IPS-18c (cell line): Measurements from ENCODE around the gene DLGAP1.
"Not testable (repeated sequence)": the region's sequence is repeated elsewhere in the genome, so short reads cannot be mapped to it uniquely, and the experiment has no call there.

ENCODE experiments used
- H3K4me3 ChIP-seq: 2 replicates; pipeline ENCODE4 v1.7.0; 2013; ENCODE audit warnings: low read depth, mild to moderate bottlenecking, low read length, moderate library complexity; ENCODE audit not compliant: insufficient read depth
- H3K9me3 ChIP-seq: one replicate; pipeline ENCODE4 v1.6.1; 2013; ENCODE audit warnings: mild to moderate bottlenecking, low read length, moderate library complexity; ENCODE audit not compliant: control insufficient read depth, insufficient read depth

The DLGAP1 gene

GRCh38 chr18:4022749-4023148, 432.4 kb downstream of the DLGAP1 start:
- not testable (repeated sequence) for H3K9me3 ChIP-seq, H3K4me3 ChIP-seq

GRCh38 chr18:4020026-4020425, 435.1 kb downstream of the DLGAP1 start:
- Histone ChIP-seq H3K9me3 (no peaks in the 10 kb centered on the region), H3K4me3 (no peak overlapping the region)

- Histone ChIP-seq H3K9me3 (no peaks in the 10 kb centered on the region), H3K4me3 (no peak overlapping the region)
These were observed 437.6 kb downstream of the DLGAP1 start for GRCh38 chr18:4017480-4017879.

GRCh38 chr18:4016391-4017049, 438.6 kb downstream of the DLGAP1 start:
- Histone ChIP-seq H3K9me3 (no peaks in the 10 kb centered on the region), H3K4me3 (no peak overlapping the region)

GRCh38 chr18:4007846-4008245, 447.3 kb downstream of the DLGAP1 start:
- H3K4me3 ChIP-seq, result no peak overlapping the region
- no peaks in the 10 kb centered on the region for H3K9me3 ChIP-seq

GRCh38 chr18:4004183-4004829, 450.8 kb downstream of the DLGAP1 start:
- no peak overlapping the region for H3K4me3 ChIP-seq
- H3K9me3 ChIP-seq, result no peaks in the 10 kb centered on the region

- no peaks in the 10 kb centered on the region for H3K9me3 ChIP-seq
- no peak overlapping the region for H3K4me3 ChIP-seq
These were observed 456.3 kb downstream of the DLGAP1 start for GRCh38 chr18:3998698-3999333.

- H3K4me3 ChIP-seq, result no peak overlapping the region
- H3K9me3 ChIP-seq, result no peaks in the 10 kb centered on the region
These were observed 459.5 kb downstream of the DLGAP1 start for GRCh38 chr18:3995476-3996102.

- H3K9me3 ChIP-seq, result no peaks in the 10 kb centered on the region
- H3K4me3 ChIP-seq, result no peak overlapping the region
These were observed 461.0 kb downstream of the DLGAP1 start for GRCh38 chr18:3993941-3994687.

- Histone ChIP-seq H3K9me3 (no peaks in the 10 kb centered on the region), H3K4me3 (no peak overlapping the region)
These were observed 469.4 kb downstream of the DLGAP1 start for GRCh38 chr18:3985664-3986063.

GRCh38 chr18:3985020-3985419, 470.1 kb downstream of the DLGAP1 start:
- H3K4me3 ChIP-seq, result no peak overlapping the region

GRCh38 chr18:3984163-3984757, 470.8 kb downstream of the DLGAP1 start:
- no peak overlapping the region for H3K4me3 ChIP-seq
- no peaks in the 10 kb centered on the region for H3K9me3 ChIP-seq

More at GRCh38 chr18:3985020-3985419, 470.1 kb downstream of the DLGAP1 start:
- H3K9me3 ChIP-seq, result no peaks in the 10 kb centered on the region

- no peaks in the 10 kb centered on the region for H3K9me3 ChIP-seq
- no peak overlapping the region for H3K4me3 ChIP-seq
These were observed 471.6 kb downstream of the DLGAP1 start for GRCh38 chr18:3983351-3983969.

- Histone ChIP-seq H3K4me3 (no peak overlapping the region), H3K9me3 (no peaks in the 10 kb centered on the region)
These were observed 472.6 kb downstream of the DLGAP1 start for GRCh38 chr18:3982541-3982940.

- no peaks in the 10 kb centered on the region for H3K9me3 ChIP-seq
- H3K4me3 ChIP-seq, result no peak overlapping the region
These were observed 476.1 kb downstream of the DLGAP1 start for GRCh38 chr18:3979024-3979423.

GRCh38 chr18:3973191-3973850, 481.8 kb downstream of the DLGAP1 start:
- H3K9me3 ChIP-seq, result no peaks in the 10 kb centered on the region
- H3K4me3 ChIP-seq, result no peak overlapping the region
